Gastrocnemius medialis (tissue), 4 donors: ENCODE measurements around the gene ATXN1.

ENCODE experiments used
- POLR2A ChIP-seq, 2 donors: fragments of 450-650 bp; IDR thresholded peaks; one replicate each; pipeline ENCODE4 v1.6.1; 2017; ENCODE audit warnings: antibody characterized with exemption in 2 of 2, mild to moderate bottlenecking in 2 of 2, moderate library complexity in 2 of 2
- TF ChIP-seq, protein P1 (sequence below), 5 experiments: fragments of 450-650 bp in 3 of 5; fragments of 200-600 bp in 2 of 5; sonication (generic) in 2 of 5; IDR thresholded peaks in 4 of 5; conservative IDR thresholded peaks in 1 of 5; 1 replicate in 4 of 5; 2 replicates in 1 of 5; pipeline ENCODE4 v1.5.1; 2016 to 2019; ENCODE audit warnings: antibody characterized with exemption in 5 of 5, mild to moderate bottlenecking in 3 of 5, moderate library complexity in 3 of 5

GRCh38 chr6:16313732-16314131, 447.5 kb downstream of the ATXN1 start:
- TF ChIP-seq POLR2A (IDR thresholded peaks at IDR 0.05), result no peak
- TF ChIP-seq, protein P1, sequence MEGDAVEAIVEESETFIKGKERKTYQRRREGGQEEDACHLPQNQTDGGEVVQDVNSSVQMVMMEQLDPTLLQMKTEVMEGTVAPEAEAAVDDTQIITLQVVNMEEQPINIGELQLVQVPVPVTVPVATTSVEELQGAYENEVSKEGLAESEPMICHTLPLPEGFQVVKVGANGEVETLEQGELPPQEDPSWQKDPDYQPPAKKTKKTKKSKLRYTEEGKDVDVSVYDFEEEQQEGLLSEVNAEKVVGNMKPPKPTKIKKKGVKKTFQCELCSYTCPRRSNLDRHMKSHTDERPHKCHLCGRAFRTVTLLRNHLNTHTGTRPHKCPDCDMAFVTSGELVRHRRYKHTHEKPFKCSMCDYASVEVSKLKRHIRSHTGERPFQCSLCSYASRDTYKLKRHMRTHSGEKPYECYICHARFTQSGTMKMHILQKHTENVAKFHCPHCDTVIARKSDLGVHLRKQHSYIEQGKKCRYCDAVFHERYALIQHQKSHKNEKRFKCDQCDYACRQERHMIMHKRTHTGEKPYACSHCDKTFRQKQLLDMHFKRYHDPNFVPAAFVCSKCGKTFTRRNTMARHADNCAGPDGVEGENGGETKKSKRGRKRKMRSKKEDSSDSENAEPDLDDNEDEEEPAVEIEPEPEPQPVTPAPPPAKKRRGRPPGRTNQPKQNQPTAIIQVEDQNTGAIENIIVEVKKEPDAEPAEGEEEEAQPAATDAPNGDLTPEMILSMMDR (IDR thresholded peaks at IDR 0.05 in 4 of 5, conservative IDR thresholded peaks at IDR 0.05 in 1 of 5), result no peak
